Measurements from ENCODE around the gene PPP1R15A. TPM values are rescaled to one million over a fixed set of nuclear protein-coding genes. Genes with fewer than 3 reads are reported as not detected.

PPP1R15A gene
- polyA plus RNA-seq, 1 donor from 2014 or later = 73.6 TPM

DNA sequence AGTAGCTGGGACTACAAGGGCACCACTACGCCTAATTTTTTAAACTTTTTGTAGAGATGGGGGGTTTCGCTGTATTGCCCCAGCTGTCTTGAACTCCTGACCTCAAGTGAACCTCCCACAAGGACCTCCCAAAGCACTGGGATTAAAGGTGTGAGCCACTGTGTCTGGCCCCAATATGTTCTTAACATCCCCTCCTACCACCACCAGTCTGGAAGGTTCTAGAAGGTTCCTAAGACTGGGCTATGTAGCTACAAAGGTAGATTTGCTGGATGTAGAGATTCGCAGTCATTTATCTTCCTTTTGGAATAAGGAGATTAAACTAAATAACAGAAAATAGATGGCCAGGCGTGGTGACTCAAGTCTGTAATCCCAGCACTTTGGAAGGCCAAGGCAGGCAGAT is 41.3 kb upstream of the PPP1R15A start:
- H3F3A ChIP-seq (ENCODE audit: insufficient read depth, low read length, poor library complexity, severe bottlenecking) = no peaks in the 10 kb centered on the region
- H2AFZ ChIP-seq (ENCODE audit: low read depth, low read length) = no peak overlapping the region
- H3K27ac ChIP-seq (ENCODE audit: low read length) = no peak overlapping the region
- no peaks in the 10 kb centered on the region for H3K36me3 ChIP-seq (ENCODE audit: insufficient read depth, low read length)
- no peak overlapping the region for H3K4me3 ChIP-seq (ENCODE audit: low read length)
- H3K9me3 ChIP-seq (ENCODE audit: low read length) = no peaks in the 10 kb centered on the region
- H3K4me2 ChIP-seq (ENCODE audit: low read length) = no peak overlapping the region
- H4K20me1 ChIP-seq (ENCODE audit: insufficient read depth) = no peaks in the 10 kb centered on the region
- H3K79me2 ChIP-seq (replicated peaks; ENCODE audit: insufficient read depth, low read length) = no peaks in the 10 kb centered on the region
- H3K27me3 ChIP-seq (ENCODE audit: insufficient read depth, low read depth, low read length) = no peaks in the 10 kb centered on the region
- no peaks in the 10 kb centered on the region for H3K9me2 ChIP-seq (ENCODE audit: insufficient read depth, low read length)
- TF ChIP-seq POLR2AphosphoS5 (IDR thresholded peaks at IDR 0.05) (no peak), SMC3 (conservative IDR thresholded peaks at IDR 0.05; ENCODE audit: poor library complexity) (no peak), RAD21 (conservative IDR thresholded peaks at IDR 0.05) (no peak)
- H3K9ac ChIP-seq (ENCODE audit: low read length) = no peak overlapping the region

DNA sequence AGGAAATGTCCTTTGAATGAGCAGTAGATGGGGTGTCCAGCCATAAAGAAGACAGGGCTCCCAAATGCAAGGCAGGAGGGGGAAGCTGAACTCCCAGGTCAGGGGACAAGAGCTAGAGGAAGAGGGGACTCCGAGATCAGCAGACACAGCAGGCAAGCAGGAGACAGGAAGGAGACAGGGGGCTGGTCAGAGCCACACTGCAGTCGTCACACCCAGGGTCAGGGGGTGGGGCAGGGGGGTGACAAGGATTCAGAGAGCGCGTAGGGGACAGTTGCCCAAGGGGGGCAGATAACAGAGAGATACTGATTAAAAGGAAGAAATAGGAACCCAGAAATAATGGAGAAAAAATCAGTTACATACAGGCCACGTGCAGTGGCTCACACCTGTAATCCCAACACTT is 39.2 kb upstream of the PPP1R15A start:
- no peak overlapping the region for H3K27ac ChIP-seq (ENCODE audit: low read length)
- no peak overlapping the region for H3K9ac ChIP-seq (ENCODE audit: low read length)
- no peak overlapping the region for H3K4me3 ChIP-seq (ENCODE audit: low read length)
- H2AFZ ChIP-seq (ENCODE audit: low read depth, low read length) = no peak overlapping the region
- H3K79me2 ChIP-seq (replicated peaks; ENCODE audit: insufficient read depth, low read length) = no peaks in the 10 kb centered on the region
- H3F3A ChIP-seq (ENCODE audit: insufficient read depth, low read length, poor library complexity, severe bottlenecking) = no peaks in the 10 kb centered on the region
- no peaks in the 10 kb centered on the region for H3K27me3 ChIP-seq (ENCODE audit: insufficient read depth, low read depth, low read length)
- H3K36me3 ChIP-seq (ENCODE audit: insufficient read depth, low read length) = no peaks in the 10 kb centered on the region
- no peaks in the 10 kb centered on the region for H3K9me2 ChIP-seq (ENCODE audit: insufficient read depth, low read length)
- TF ChIP-seq EZH2 (IDR thresholded peaks at IDR 0.05; ENCODE audit: borderline replicate concordance, insufficient read depth, low read length, poor library complexity, severe bottlenecking) (no peak), RAD21 (conservative IDR thresholded peaks at IDR 0.05) (no peak), POLR2AphosphoS5 (IDR thresholded peaks at IDR 0.05) (no peak), MXI1 (conservative IDR thresholded peaks at IDR 0.05; ENCODE audit: poor library complexity, severe bottlenecking) (no peak), SMC3 (conservative IDR thresholded peaks at IDR 0.05; ENCODE audit: poor library complexity) (no peak)
- TF ChIP-seq, protein P1, sequence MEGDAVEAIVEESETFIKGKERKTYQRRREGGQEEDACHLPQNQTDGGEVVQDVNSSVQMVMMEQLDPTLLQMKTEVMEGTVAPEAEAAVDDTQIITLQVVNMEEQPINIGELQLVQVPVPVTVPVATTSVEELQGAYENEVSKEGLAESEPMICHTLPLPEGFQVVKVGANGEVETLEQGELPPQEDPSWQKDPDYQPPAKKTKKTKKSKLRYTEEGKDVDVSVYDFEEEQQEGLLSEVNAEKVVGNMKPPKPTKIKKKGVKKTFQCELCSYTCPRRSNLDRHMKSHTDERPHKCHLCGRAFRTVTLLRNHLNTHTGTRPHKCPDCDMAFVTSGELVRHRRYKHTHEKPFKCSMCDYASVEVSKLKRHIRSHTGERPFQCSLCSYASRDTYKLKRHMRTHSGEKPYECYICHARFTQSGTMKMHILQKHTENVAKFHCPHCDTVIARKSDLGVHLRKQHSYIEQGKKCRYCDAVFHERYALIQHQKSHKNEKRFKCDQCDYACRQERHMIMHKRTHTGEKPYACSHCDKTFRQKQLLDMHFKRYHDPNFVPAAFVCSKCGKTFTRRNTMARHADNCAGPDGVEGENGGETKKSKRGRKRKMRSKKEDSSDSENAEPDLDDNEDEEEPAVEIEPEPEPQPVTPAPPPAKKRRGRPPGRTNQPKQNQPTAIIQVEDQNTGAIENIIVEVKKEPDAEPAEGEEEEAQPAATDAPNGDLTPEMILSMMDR (IDR thresholded peaks at IDR 0.05; ENCODE audit: poor library complexity, severe bottlenecking) = no peak
- TF ChIP-seq, protein P2, sequence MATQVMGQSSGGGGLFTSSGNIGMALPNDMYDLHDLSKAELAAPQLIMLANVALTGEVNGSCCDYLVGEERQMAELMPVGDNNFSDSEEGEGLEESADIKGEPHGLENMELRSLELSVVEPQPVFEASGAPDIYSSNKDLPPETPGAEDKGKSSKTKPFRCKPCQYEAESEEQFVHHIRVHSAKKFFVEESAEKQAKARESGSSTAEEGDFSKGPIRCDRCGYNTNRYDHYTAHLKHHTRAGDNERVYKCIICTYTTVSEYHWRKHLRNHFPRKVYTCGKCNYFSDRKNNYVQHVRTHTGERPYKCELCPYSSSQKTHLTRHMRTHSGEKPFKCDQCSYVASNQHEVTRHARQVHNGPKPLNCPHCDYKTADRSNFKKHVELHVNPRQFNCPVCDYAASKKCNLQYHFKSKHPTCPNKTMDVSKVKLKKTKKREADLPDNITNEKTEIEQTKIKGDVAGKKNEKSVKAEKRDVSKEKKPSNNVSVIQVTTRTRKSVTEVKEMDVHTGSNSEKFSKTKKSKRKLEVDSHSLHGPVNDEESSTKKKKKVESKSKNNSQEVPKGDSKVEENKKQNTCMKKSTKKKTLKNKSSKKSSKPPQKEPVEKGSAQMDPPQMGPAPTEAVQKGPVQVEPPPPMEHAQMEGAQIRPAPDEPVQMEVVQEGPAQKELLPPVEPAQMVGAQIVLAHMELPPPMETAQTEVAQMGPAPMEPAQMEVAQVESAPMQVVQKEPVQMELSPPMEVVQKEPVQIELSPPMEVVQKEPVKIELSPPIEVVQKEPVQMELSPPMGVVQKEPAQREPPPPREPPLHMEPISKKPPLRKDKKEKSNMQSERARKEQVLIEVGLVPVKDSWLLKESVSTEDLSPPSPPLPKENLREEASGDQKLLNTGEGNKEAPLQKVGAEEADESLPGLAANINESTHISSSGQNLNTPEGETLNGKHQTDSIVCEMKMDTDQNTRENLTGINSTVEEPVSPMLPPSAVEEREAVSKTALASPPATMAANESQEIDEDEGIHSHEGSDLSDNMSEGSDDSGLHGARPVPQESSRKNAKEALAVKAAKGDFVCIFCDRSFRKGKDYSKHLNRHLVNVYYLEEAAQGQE (IDR thresholded peaks at IDR 0.05; ENCODE audit: borderline replicate concordance) = no peak
- H3K4me2 ChIP-seq (ENCODE audit: low read length) = no peak overlapping the region
- H3K9me3 ChIP-seq (ENCODE audit: low read length) = no peaks in the 10 kb centered on the region
- H4K20me1 ChIP-seq (ENCODE audit: insufficient read depth) = no peaks in the 10 kb centered on the region

DNA sequence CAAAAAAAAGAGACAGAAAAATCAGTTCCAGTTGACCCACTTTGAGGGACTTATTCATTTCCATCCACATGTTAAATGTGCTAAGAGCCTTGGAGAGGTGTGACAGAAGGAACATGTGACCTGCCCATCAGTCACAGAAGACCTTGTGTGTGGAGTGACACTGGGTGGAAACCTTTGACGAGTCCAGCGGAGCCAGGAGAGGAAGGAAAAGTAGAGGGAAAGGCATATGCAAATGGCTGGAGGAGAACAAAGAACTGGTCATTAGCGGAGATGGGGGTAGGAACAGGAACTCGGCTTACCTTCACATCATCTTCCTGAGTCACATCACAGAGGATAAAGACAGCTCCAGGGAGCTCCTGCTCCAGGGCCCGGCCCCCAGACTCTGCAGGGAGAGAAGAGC is 38.2 kb upstream of the PPP1R15A start:
- Histone ChIP-seq H3K9ac (ENCODE audit: low read length) (no peak overlapping the region), H3K9me3 (ENCODE audit: low read length) (no peaks in the 10 kb centered on the region), H3F3A (ENCODE audit: insufficient read depth, low read length, poor library complexity, severe bottlenecking) (no peaks in the 10 kb centered on the region), H3K27ac (ENCODE audit: low read length) (no peak overlapping the region), H2AFZ (ENCODE audit: low read depth, low read length) (no peak overlapping the region), H3K4me3 (ENCODE audit: low read length) (no peak overlapping the region), H3K27me3 (ENCODE audit: insufficient read depth, low read depth, low read length) (no peaks in the 10 kb centered on the region), H4K20me1 (ENCODE audit: insufficient read depth) (no peaks in the 10 kb centered on the region), H3K36me3 (ENCODE audit: insufficient read depth, low read length) (no peaks in the 10 kb centered on the region), H3K79me2 (replicated peaks; ENCODE audit: insufficient read depth, low read length) (no peaks in the 10 kb centered on the region), H3K9me2 (ENCODE audit: insufficient read depth, low read length) (no peaks in the 10 kb centered on the region), H3K4me2 (ENCODE audit: low read length) (no peak overlapping the region)
- TF ChIP-seq TAF1 (IDR thresholded peaks at IDR 0.05; ENCODE audit: low read depth) (no peak), EZH2 (IDR thresholded peaks at IDR 0.05; ENCODE audit: borderline replicate concordance, insufficient read depth, low read length, poor library complexity, severe bottlenecking) (no peak), EP300 (conservative IDR thresholded peaks at IDR 0.05; ENCODE audit: poor library complexity, severe bottlenecking) (no peak), MXI1 (conservative IDR thresholded peaks at IDR 0.05; ENCODE audit: poor library complexity, severe bottlenecking) (no peak), SMC3 (conservative IDR thresholded peaks at IDR 0.05; ENCODE audit: poor library complexity) (no peak), POLR2AphosphoS5 (IDR thresholded peaks at IDR 0.05) (no peak), RAD21 (conservative IDR thresholded peaks at IDR 0.05) (no peak)
- TF ChIP-seq, protein P1 (IDR thresholded peaks at IDR 0.05; ENCODE audit: poor library complexity, severe bottlenecking) = no peak
- TF ChIP-seq, protein P2 (IDR thresholded peaks at IDR 0.05; ENCODE audit: borderline replicate concordance) = no peak

All from neural cell (in vitro differentiated cells).